IPS-NIHi11 (cell line): ENCODE results near the gene TMEM52B.
"Not testable (repeated sequence)": the region's sequence is repeated elsewhere in the genome, so short reads cannot be mapped to it uniquely, and the experiment has no call there.

ENCODE experiments used
- DNase-seq: peaks from one replicate; pipeline ENCODE4 v3.0.0; 2012; ENCODE audit warnings: mixed read lengths, low spot score

TMEM52B gene

GRCh38 chr12:10211940-10212738, 33.3 kb downstream of the TMEM52B start:
- peak; percentile 95 for DNase-seq

- DNase-seq: peak; percentile 90
These were observed 33.9 kb downstream of the TMEM52B start, which contains the start of gene GABARAPL1 for GRCh38 chr12:10212739-10213131. GABARAPL1 (plus strand) TSS chr12:10212877; CDS start chr12:10213130, 253 bp downstream.

GRCh38 chr12:10213168-10214135, 34.6 kb downstream of the TMEM52B start:
- DNase-seq: peak; percentile 75

- no peak for DNase-seq
These were observed 35.5 kb downstream of the TMEM52B start for GRCh38 chr12:10214136-10214894.

- no peak for DNase-seq
These were observed 36.0 kb downstream of the TMEM52B start for GRCh38 chr12:10214895-10215267.

- DNase-seq: no peak
These were observed 36.6 kb downstream of the TMEM52B start for GRCh38 chr12:10215436-10215835.

GRCh38 chr12:10215946-10216345, 37.1 kb downstream of the TMEM52B start:
- DNase-seq: not testable (repeated sequence)

GRCh38 chr12:10218021-10218420, 39.2 kb downstream of the TMEM52B start:
- no peak for DNase-seq

- no peak for DNase-seq
These were observed 41.7 kb downstream of the TMEM52B start for GRCh38 chr12:10220398-10221077.

- DNase-seq: no peak
These were observed 43.0 kb downstream of the TMEM52B start for GRCh38 chr12:10221846-10222245.

- DNase-seq: no peak
These were observed 44.4 kb downstream of the TMEM52B start for GRCh38 chr12:10223208-10223607.

GRCh38 chr12:10225426-10225825, 46.6 kb downstream of the TMEM52B start:
- DNase-seq: not testable (repeated sequence)

GRCh38 chr12:10226086-10226485, 47.3 kb downstream of the TMEM52B start:
- DNase-seq: no peak

- DNase-seq: no peak
These were observed 47.9 kb downstream of the TMEM52B start for GRCh38 chr12:10226731-10227130.

- no peak for DNase-seq
These were observed 48.8 kb downstream of the TMEM52B start for GRCh38 chr12:10227648-10228047.

GRCh38 chr12:10234562-10234961, 55.7 kb downstream of the TMEM52B start:
- DNase-seq: no peak

- DNase-seq: peak; percentile 60
These were observed 57.2 kb downstream of the TMEM52B start for GRCh38 chr12:10235761-10236631.

- DNase-seq: no peak
These were observed 57.9 kb downstream of the TMEM52B start for GRCh38 chr12:10236720-10237119.

- no peak for DNase-seq
These were observed 59.7 kb downstream of the TMEM52B start for GRCh38 chr12:10238526-10238925.

- no peak for DNase-seq
These were observed 62.5 kb downstream of the TMEM52B start for GRCh38 chr12:10241290-10241689.
